Endothelial cell of hepatic sinusoid (primary cell): ENCODE results near the gene TYMP.

ENCODE experiments used
- in situ Hi-C: cut with HindIII; loops from 2 replicates; pipeline ENCODE4 v1.10.0; 2017; ENCODE audit warnings: low sequenced_read_pairs

Gene TYMP, protein sequence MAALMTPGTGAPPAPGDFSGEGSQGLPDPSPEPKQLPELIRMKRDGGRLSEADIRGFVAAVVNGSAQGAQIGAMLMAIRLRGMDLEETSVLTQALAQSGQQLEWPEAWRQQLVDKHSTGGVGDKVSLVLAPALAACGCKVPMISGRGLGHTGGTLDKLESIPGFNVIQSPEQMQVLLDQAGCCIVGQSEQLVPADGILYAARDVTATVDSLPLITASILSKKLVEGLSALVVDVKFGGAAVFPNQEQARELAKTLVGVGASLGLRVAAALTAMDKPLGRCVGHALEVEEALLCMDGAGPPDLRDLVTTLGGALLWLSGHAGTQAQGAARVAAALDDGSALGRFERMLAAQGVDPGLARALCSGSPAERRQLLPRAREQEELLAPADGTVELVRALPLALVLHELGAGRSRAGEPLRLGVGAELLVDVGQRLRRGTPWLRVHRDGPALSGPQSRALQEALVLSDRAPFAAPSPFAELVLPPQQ

DNA sequence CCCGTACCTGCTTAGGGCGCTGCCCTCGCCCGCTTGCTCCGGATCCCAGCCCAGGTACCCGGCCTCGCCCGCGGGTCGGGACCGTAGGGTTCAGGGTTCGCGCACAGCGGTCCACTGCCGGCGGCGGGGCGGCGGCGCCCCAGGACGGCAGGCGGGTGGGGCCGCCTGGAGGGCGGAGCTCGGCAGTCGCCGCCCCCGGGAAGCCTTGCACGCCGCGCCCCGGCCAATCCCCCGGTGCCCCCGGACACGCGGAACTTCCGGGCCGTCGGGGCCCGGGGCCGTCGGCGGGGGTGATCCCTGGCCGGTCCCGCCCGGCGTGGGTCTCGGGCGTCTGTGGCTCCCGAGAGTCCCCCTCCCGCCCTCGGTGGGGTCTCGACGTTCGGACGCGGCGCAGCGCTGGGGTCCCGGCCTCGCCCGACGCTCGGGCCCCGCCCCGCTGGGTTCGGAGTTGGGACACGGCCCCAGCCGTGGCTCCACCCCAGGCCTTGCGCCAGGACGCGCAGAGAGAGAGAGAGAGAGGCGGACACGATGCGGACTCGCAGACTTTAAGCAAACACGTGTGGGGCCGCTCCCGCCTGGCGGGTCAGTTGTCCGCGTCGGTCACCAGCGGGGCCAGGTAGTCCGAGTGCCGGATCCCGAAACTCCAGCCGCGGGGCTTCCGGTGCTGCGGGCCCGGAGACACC is at the start of gene TYMP:
TYMP (minus strand) TSS at position 116 of the 683 bp plus-strand sequence. CDS start 303 bp downstream, outside the sequence.
- in situ Hi-C loops: no loop called here

DNA sequence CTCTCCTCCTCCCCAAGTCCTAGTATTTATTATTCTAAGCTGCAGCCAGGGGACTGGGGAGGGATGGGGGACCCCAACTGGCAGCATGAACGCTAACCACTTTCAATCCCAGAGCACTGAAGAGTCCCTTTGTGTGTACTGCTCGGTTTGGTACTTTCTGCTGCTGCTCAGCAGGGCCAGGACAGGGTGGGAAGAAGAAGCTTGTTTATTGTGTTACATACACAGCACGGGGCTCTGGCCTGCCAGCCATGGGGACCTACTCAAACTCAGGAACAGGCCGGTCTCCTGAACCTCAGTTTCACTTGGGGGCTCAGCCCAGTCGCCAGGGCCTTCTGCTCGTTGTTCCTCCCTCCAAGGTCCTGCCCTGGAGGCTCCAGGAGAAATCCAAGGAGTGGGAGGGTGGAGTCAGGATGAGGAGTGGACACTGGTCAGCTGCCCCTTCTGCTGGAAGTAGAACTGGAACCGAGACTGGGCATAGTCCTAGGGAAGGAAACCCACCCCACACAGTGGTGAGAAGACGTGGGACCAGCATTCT is 49.0 kb upstream of the TYMP start:
- in situ Hi-C loops: loop anchor here (5.0 kb wide), 2 partner anchors 48 to 82 kb away; partner anchors contain the start of gene ARSA

DNA sequence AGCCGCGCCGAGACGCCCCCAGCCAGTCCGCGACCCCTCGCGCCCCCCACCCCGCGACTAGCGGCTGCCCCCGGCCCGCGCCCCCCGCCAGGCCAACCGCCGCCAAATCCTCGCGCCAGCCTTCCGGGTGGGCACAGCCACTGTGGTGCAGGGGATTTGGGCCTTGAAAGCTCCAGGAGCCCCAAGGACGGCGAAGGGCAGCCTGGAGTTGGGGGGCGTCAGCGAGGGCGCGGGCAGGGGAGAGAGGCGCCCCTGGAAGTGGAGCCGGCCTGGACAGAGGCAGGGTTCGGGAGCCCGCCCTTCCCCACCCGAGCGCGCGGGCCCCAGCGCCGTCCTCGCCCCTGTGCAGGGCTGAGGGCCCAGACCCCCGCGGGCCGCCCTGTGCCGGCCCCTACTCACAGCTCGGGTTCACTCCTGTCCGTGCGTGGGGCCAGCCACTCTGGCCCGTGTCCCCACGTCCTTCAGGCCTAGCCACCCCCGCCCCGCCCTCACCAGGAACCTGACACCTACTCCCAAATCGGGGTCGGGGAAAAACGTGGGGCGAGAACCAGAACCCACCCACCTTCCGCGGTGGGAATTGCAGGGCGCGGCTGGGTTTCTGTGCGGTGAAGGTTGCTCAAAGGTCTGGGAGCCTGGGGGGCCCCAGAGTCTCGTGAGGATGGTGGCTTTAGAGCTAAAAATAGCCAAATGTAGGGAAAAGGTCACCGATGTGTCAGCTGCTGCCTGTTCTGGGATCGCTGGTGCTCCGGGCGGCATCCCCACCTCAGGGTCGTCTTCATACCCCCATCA is 48.4 kb upstream of the TYMP start, which contains the start of gene CPT1B:
CPT1B (minus strand) TSS at position 441 of the 789 bp plus-strand sequence. CDS start 512 bp downstream, outside the sequence.
- in situ Hi-C loops: loop anchor here (5.0 kb wide), 2 partner anchors 49 to 81 kb away; partner anchors contain the start of gene ARSA

DNA sequence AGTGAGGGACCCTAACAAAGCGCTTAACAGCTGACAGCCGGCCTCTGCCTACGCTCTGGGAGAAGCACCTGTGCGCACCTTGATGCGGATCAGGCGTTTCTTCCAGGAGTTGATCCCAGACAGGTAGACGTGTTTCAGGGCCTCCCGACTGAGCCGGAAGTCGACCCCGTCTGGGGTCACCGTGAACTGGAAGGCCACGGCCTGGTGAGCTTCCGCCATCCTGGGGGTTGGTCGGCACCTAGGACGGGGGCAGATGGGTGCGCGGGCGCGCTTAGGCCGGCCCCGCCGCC is 47.8 kb upstream of the TYMP start:
- in situ Hi-C loops: loop anchor here (5.0 kb wide), 2 partner anchors 50 to 80 kb away; partner anchors contain the start of gene ARSA

DNA sequence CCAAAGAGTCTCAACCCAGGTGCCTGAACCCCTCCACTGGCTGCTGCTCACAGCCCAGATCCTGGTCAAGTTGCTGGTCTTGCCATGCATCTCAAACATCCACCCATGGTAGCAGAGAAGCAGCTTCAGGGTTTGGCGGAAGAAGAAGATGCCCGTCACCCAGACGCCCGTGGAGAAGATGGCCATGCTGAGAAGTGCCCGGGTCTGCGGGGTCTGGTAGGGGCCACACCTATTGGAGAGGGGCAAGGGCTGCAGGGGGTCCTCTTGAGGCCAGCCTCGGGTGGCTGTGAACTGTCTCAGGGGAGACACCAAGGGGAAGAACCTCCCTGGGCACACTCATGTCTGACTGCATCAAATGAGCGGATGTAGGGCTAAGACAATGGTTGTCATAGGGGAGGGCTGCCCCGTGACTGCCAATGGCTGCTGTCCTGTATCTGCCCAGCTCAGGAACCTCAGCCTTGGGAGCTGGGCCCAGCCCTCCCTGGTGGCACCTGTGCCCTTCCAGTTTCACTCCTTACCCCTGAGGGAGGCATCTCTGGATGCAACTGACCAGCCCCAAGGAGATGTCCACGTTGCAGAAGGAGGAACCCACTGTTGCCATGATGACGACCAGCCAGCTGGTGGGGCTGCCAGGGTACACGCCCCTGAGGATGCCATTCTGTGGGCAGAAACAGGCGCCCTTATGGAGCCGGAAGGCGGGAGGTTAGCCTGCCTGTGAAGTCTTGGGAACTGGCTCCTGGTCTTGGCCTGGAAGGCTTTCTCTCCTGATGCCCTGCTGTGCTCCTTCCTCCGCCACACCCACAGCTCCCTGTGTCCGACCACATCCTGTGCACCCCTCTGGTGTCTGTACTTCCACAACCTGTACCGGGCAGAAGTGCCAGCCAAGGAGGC is 47.2 kb upstream of the TYMP start:
- in situ Hi-C loops: loop anchor here (5.0 kb wide), 2 partner anchors 50 to 80 kb away; partner anchors contain the start of gene ARSA

DNA sequence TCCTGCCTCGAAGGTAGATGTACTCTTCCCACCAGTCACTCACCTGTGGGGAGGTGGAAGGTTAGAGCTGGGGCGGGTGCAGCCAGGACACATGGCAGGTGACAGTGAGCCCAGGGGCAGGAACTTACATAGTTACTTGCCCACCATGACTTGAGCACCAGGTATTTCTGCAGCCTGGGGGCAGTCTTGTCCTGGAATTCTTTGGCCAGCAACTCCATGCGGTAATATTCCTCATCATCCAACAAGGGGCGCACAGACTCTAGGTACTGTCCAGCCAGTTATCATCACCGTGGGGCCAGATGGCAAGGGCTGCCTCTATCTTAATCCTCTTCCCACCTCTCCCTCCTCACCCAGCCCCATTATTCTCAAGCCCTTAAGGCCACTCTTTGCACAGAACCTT is 46.3 kb upstream of the TYMP start:
- in situ Hi-C loops: loop anchor here (5.0 kb wide), 2 partner anchors 51 to 79 kb away; partner anchors contain the start of gene ARSA

DNA sequence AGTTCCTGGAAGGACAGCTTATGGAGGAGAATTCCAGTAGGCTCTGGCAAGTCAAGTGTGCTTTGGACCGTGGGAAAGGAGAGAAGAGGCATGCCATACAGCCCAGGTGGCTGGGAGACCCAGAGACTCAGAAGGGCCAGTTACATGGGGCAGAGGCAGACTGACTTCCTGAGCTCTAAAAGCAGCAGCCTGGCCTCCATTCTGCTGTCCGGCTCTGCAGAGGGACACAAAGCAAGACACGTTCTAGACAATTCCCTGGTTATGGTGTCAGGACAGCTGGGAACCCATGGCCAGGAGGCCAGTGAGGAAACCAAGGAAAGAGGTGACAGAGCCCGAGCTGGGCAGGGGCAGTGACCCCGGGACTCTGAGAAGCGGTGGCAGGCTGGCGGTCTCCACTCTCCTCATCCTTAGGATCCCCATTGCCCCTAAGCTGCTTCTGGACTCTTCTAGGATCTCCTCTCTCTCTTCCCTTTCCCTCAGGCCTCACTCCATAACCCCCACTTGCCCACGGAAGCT is 45.7 kb upstream of the TYMP start:
- in situ Hi-C loops: loop anchor here (5.0 kb wide), 2 partner anchors 52 to 78 kb away; partner anchors contain the start of gene ARSA

DNA sequence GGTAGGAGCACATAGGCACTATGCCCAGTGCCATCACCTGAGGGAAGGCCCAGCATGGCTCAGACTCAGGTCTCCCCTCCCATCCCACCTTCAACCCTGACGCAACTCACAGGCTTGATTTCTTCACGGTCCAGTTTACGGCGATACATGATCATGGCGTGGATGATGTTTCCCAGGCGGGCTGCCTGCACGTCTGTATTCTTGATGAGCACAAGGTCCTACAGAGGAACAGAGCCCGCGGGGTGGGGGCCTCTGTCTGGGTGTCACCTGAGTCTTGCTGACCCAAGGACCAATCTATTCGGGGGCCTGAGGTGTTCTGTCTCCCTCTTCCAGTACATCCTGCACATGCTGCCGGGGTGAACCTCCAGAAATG is 44.6 kb upstream of the TYMP start:
- in situ Hi-C loops: no loop called here

DNA sequence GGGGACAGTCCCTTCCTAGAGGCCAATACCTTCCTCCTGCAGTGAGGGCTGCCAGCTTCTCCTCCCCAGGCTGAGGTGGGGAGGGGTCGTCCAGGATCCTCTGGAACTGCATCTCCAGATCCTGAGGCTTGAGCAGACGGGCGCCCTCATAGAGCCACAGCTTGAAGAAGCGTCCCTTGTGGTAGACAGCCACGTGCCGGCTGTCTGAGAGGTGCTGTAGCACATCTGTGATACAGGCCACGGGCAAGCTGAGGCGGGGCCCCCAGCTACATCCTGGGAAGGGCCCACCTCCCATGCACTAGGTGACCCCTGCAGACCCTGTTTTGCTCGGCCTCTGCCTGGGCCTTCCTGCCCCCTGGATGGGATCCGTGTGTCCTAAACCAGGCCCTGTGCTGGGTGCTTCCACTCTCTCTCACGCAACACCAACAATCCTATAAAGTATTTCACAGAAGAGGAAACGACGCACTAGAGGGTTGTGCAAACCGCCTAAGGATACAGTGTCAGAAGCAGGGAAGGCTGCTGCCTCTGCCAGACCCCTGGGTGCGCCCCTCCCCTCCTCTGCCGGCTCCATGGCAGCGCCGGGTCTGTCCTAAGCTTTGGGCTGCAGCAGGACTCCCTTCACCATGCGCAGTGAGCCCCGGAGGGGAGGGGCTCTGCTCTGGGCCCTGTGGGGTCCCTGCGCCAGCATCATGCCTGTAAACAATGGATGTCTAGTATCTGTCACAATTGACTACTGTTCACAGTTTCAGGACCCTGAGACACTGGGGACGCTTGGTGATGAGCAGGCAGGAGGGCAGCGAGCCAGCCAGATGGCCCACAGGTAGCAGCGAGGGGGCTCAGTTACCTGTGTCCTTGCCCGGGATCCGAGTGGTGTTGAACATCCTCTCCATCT is 43.9 kb upstream of the TYMP start:
- in situ Hi-C loops: no loop called here

DNA sequence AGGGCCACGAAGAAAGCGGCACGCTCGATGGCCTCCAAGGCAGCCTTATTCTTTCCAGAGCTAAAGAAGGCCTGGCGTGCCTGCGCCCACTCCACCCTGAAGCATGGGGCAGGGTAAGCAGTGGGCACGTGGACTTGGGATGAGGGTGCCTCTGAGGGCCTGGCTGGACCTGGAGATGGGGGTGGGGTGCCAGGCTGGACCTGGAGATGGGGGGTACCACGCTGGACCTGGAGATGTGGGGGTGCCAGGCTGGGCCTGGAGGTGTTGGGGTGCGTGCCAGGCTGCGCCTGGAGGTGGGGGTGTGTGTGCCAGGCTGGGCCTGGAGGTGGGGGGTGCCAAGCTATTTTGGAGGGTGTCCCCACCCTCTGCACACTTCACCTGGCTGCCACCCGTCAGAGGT is 43.2 kb upstream of the TYMP start:
- in situ Hi-C loops: no loop called here

DNA sequence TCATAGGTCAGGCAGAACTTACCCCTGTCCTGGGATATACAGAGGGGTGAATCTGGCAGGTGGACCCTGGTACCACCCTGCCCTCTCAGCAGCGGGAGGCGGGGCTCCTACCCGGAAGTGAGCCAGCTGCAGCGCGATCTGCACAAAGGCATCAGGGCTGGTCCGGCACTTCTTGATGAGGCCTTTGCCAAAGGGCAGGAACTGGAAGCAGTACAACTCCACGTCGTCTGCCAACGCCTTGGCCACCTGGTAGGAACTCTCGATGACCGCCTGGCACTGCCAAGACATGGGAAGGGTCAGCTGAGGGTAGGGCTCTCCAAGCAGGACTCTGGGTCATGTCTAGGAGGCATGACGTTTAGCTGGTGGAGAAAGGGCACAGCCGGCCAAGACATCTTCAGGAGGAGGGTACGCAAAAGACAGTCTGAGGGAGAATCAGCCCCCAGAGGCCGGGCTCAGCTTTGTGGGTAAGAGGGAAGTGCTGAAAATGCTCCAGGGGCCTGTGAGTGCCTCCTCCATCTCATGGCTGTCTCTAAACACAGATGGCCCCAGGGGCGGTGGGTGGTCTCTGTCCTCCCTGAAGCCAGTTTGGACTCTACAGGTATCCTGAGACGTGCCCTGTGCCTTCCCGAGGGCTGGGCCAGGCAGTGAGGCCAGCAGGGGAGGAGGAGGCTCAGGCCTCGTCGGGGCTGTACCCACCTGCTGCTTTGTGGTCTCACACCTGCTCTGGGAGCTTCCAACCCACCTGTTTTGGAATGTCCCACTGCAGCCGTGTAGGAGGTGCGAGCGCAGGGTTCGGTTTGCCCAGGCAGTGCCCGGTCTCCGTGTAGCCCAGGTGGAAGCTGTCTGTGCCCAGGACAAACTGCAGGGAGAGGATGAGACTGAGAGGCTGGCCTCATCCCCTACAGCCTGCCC is 41.7 kb upstream of the TYMP start:
- in situ Hi-C loops: no loop called here

DNA sequence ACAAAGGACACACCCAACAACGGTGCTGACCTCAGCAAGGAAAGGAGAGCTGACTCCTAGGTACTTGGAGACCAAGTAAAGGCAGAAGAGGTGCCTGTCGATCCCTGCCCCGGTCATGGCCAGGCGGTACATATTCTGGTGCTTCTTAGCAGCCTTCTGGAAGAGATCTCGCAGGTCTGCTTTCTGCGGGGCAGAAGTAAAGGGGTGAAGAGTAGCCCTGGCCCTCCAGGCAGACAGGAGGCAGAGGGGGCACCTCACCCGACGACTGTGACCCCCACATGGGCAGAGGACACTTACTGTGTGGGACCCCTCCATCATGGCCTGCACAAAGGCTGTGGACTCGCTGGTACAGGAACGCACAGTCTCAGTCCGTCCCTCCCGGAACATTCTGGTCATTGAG is 41.0 kb upstream of the TYMP start:
- in situ Hi-C loops: no loop called here

DNA sequence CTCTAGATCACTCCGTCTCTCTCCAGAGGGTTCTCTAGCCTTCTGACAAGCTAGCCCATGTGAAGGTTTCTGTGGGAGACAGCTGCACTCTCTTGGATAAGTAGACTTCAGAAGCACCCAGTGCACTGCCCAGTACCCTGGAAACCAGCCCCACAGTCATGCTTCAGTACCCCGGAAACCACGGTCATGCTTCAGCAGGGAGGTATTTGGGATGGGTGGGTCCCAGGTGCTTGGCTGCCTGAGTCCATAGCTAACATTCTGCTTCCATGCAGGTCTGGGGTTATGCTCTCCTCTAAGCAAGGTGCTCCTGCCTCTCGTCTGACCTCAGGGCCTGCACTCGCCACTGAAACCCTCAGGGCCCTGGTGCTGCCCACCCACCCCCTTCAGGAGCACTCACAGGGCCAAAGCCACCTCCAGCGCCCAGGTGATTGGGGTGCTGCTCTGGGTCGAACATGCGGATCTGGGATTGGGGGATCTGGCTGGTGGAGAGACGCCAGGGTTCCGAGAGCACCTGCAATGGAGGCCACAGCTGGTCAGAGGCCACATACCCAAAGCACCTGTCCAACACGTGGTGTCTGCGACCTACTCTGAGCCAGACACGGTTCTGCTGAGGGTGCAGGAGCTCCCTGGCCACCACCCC is 40.2 kb upstream of the TYMP start:
- in situ Hi-C loops: no loop called here

DNA sequence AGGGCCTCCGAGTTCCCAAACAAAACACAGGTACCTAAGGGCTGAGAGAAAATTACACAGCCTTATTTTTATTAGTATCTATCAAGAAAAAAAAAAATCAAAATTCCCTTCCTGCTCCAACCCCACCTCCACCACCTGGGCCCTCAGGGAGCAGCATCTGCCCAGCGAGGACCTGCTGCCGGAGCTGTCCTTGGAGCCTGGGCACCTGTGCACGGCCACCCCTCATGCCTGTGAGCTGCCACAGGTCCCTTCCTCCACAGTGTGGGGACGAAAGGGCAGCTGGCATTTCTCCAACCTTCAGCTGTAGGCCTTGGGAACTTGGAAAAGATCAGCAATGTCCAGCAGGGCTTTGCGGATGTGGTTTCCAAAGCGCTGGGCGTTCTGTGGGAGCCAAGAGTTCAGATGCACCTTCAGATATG is 39.2 kb upstream of the TYMP start:
- in situ Hi-C loops: no loop called here

DNA sequence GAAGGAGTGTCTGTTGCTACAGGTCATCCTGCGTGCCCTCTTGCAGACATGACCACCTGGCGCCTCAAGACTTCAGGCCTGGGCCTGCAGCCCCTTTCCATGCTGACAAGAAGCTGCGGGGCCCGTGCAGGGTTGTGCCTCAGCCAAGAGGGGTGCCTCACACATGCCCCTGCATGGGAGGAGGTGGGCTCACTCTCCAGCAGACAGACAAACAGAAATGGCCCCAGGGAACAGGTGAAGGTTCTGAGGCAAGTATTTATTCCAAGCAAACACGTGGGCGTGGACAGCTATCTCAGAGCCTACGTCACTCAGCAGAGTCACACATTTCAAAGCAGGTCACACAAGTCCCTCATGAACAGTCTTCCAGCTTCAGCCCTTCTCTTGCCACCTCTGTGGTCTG is 38.8 kb upstream of the TYMP start:
- in situ Hi-C loops: no loop called here

DNA sequence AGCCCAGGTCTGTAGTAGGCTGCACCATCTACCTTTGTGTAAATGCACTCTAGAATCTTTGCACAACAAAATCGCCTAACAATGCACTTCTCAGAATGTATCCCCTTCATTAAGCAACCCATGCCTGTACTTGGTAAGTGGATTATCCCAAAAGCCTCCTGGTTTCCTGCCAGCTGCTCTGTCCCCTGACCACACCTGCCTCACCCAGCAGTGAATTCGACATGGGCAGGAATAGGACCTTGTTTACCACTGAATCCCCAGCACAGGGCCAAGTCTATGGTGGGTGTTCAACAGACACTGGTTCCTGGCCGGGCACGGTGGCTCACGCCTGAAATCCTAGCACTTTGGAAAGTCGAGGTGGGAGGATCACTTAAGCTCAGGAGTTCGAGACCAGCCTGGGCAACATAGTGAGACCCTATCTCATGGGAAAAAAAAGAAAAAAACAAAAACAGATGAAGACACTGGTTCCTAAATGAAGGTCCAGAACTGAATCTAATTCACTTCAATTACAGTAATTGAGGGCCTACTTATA is 38.0 kb upstream of the TYMP start:
- in situ Hi-C loops: no loop called here

DNA sequence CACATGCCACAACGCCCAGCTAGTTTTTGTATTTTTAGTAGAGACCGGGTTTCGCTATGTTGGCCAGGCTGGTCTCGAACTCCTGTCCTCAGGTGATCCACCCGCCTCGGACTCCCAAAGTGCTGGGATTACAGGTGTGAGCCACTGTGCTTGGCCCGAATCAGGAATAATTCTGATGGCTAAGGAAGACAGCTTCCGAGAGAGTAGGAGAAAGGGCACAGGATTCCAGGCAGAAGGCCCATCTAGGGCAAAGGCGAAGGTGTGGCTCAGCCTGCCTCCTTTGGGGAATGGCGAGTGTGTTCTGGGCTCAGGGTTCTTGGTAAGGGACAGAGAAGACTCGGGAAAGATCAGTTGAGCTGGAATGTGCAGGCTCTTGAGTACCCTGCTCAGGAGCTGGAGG is 34.5 kb upstream of the TYMP start:
- in situ Hi-C loops: no loop called here
